H9 (cell line): Measurements from ENCODE around the gene ASTN2. TPM values are rescaled to one million over a fixed set of nuclear protein-coding genes. Genes with fewer than 3 reads are reported as not detected.

Source experiments
- DNase-seq: peaks from one replicate; pipeline ENCODE4 v3.0.0-alpha.2; 2017
- H2AFZ ChIP-seq: one replicate; pipeline ENCODE4 v1.6.1; 2013; ENCODE audit warnings: mild to moderate bottlenecking, low read length, control low read depth, moderate library complexity
- H2AK5ac ChIP-seq: 2 replicates; pipeline ENCODE4 v1.6.1; 2013; ENCODE audit warnings: low read length, control low read depth, mixed read lengths; ENCODE audit not compliant: insufficient read length
- H2BK120ac ChIP-seq: one replicate; pipeline ENCODE4 v1.6.1; 2013; ENCODE audit warnings: low read depth, mild to moderate bottlenecking, low read length, control low read depth, inconsistent platforms; ENCODE audit not compliant: poor library complexity, severe bottlenecking
- H2BK12ac ChIP-seq: 2 replicates; pipeline ENCODE4 v1.6.1; 2013; ENCODE audit warnings: low read length, control low read depth, mixed read lengths, low read depth; ENCODE audit not compliant: insufficient read length
- H2BK15ac ChIP-seq: 2 replicates; pipeline ENCODE4 v1.6.1; 2013; ENCODE audit warnings: low read depth, low read length, control low read depth
- H2BK20ac ChIP-seq: one replicate; pipeline ENCODE4 v1.6.1; 2013; ENCODE audit warnings: low read depth, mild to moderate bottlenecking, low read length, control low read depth, inconsistent platforms; ENCODE audit not compliant: poor library complexity, severe bottlenecking
- H2BK5ac ChIP-seq: 2 replicates; pipeline ENCODE4 v1.6.1; 2013; ENCODE audit warnings: low read length, control low read depth, mixed read lengths; ENCODE audit not compliant: insufficient read length
- H3K14ac ChIP-seq: 2 replicates; pipeline ENCODE4 v1.6.1; 2013; ENCODE audit warnings: low read length, control low read depth; ENCODE audit not compliant: insufficient read depth
- H3K18ac ChIP-seq: 2 replicates; pipeline ENCODE4 v1.6.1; 2013; ENCODE audit warnings: low read depth, mild to moderate bottlenecking, mixed read lengths, low read length, control low read depth; ENCODE audit not compliant: insufficient read length
- H3K23ac ChIP-seq: 2 replicates; pipeline ENCODE4 v1.6.1; 2013; ENCODE audit warnings: low read length, control low read depth, mixed read lengths, low read depth; ENCODE audit not compliant: insufficient read length
- H3K23me2 ChIP-seq: 2 replicates; pipeline ENCODE4 v1.6.1; 2013; ENCODE audit warnings: low read depth, mild to moderate bottlenecking, mixed read lengths, low read length, control low read depth; ENCODE audit not compliant: insufficient read length, poor library complexity, severe bottlenecking
- H3K27ac ChIP-seq: 2 replicates; pipeline ENCODE4 v1.5.1; 2013; ENCODE audit warnings: low read length, control low read depth, mixed read lengths, low read depth; ENCODE audit not compliant: insufficient read length
- H3K27me3 ChIP-seq: 2 replicates; pipeline ENCODE4 v1.6.1; 2013; ENCODE audit warnings: low read length, control low read depth, inconsistent platforms; ENCODE audit not compliant: insufficient read depth
- H3K4ac ChIP-seq: 2 replicates; pipeline ENCODE4 v1.6.1; 2013; ENCODE audit warnings: low read depth, mild to moderate bottlenecking, control low read depth, inconsistent platforms, low read length, moderate library complexity
- H3K4me1 ChIP-seq: 2 replicates; pipeline ENCODE4 v1.6.1; 2013; ENCODE audit warnings: low read length, control low read depth, inconsistent platforms; ENCODE audit not compliant: insufficient read depth
- H3K4me2 ChIP-seq: 2 replicates; pipeline ENCODE4 v1.6.1; 2013; ENCODE audit warnings: low read length, control low read depth, mixed read lengths; ENCODE audit not compliant: insufficient read length, insufficient read depth
- H3K56ac ChIP-seq: 2 replicates; pipeline ENCODE4 v1.6.1; 2013; ENCODE audit warnings: low read depth, mild to moderate bottlenecking, mixed read lengths, low read length, control low read depth; ENCODE audit not compliant: insufficient read length
- H3K79me1 ChIP-seq: 2 replicates; pipeline ENCODE4 v1.6.1; 2013; ENCODE audit warnings: low read depth, mild to moderate bottlenecking, moderate library complexity, low read length, control low read depth, inconsistent platforms; ENCODE audit not compliant: insufficient read depth, poor library complexity, severe bottlenecking
- H3K79me2 ChIP-seq: 2 replicates; pipeline ENCODE4 v1.6.1; 2013; ENCODE audit warnings: low read length, control low read depth, inconsistent platforms; ENCODE audit not compliant: insufficient read depth
- H3K9ac ChIP-seq: 2 replicates; pipeline ENCODE4 v1.6.1; 2013; ENCODE audit warnings: low read length, control low read depth, mixed read lengths; ENCODE audit not compliant: insufficient read length; ENCODE audit errors: extremely low read depth
- H3K9me3 ChIP-seq: one replicate; pipeline ENCODE4 v1.6.1; 2013; ENCODE audit warnings: low read depth, low read length, inconsistent platforms; ENCODE audit not compliant: control insufficient read depth
- H3T11ph ChIP-seq: one replicate; pipeline ENCODE4 v1.6.1; 2013; ENCODE audit warnings: mild to moderate bottlenecking, low read length, control low read depth, inconsistent platforms
- H4K20me1 ChIP-seq: one replicate; pipeline ENCODE4 v1.6.1; 2013; ENCODE audit not compliant: control insufficient read depth, insufficient read length, insufficient read depth
- H4K5ac ChIP-seq: 2 replicates; pipeline ENCODE4 v1.6.1; 2013; ENCODE audit warnings: low read depth, mild to moderate bottlenecking, mixed read lengths, low read length, control low read depth; ENCODE audit not compliant: insufficient read length
- H4K8ac ChIP-seq: replicated peaks from 2 replicates; pipeline ENCODE4 v1.6.1; 2013; ENCODE audit warnings: low read length, control low read depth, mixed read lengths, low read depth; ENCODE audit not compliant: insufficient read length
- H4K91ac ChIP-seq: 2 replicates; pipeline ENCODE4 v1.6.1; 2013; ENCODE audit warnings: low read depth, mild to moderate bottlenecking, moderate library complexity, mixed read lengths, low read length, control low read depth; ENCODE audit not compliant: insufficient read length
- H3K27ac Mint-ChIP-seq, 3 experiments: 2 replicates in 2 of 3; 3 replicates in 1 of 3; pipeline ENCODE4 v1.8.0; 2020 to 2021; ENCODE audit warnings: mixed read lengths in 3 of 3, mild to moderate bottlenecking in 1 of 3, moderate library complexity in 1 of 3
- H3K27me3 Mint-ChIP-seq: 2 replicates; pipeline ENCODE4 v1.8.0; 2021; ENCODE audit warnings: low read depth, mild to moderate bottlenecking, moderate library complexity, mixed read lengths
- H3K36me3 Mint-ChIP-seq, 3 experiments: 2 replicates in 2 of 3; 3 replicates in 1 of 3; pipeline ENCODE4 v1.8.0; 2020 to 2021; ENCODE audit warnings: low read depth in 3 of 3, mixed read lengths in 3 of 3; ENCODE audit not compliant: insufficient read depth in 1 of 3
- H3K4me1 Mint-ChIP-seq, 2 experiments: 2 replicates each; pipeline ENCODE4 v1.8.0; 2020; ENCODE audit warnings: mixed read lengths in 2 of 2
- H3K4me3 Mint-ChIP-seq, 2 experiments: 2 replicates in 1 of 2; 3 replicates in 1 of 2; pipeline ENCODE4 v1.8.0; 2020 to 2021; ENCODE audit warnings: mild to moderate bottlenecking in 2 of 2, mixed read lengths in 2 of 2, moderate library complexity in 1 of 2
- H3K9me3 Mint-ChIP-seq, 2 experiments: 2 replicates in 1 of 2; 3 replicates in 1 of 2; pipeline ENCODE4 v1.8.0; 2020; ENCODE audit warnings: mild to moderate bottlenecking in 2 of 2, mixed read lengths in 2 of 2, moderate library complexity in 1 of 2
- CTCF ChIP-seq: fragments of 200-600 bp; sonication (generic); conservative IDR thresholded peaks from 3 replicates; pipeline ENCODE4 v1.8.0; 2021; ENCODE audit warnings: antibody characterized with exemption, mild to moderate bottlenecking
- WGBS: extraction: QIAGEN DNeasy Blood & Tissue Kit; methylation state at CpG from one replicate; pipeline ENCODE4 v1.1.7; 2013; ENCODE audit warnings: missing lambda C conversion rate, low lambda C conversion rate, mixed read lengths; ENCODE audit not compliant: insufficient read length; ENCODE audit errors: extremely low coverage; 5-methylcytosine and 5-hydroxymethylcytosine counted together
- total RNA-seq: library from RNA; stranded (reverse); gene quantifications from 2 replicates; pipeline ENCODE4 v1.2.1, GENCODE V29; 2021

ASTN2 gene
- total RNA-seq, 1 experiment from 2014 or later: 9.7 TPM

GRCh38 chr9:116849721-116850120 is 565.1 kb downstream of the ASTN2 start:
- no peak overlapping the region for H3K4me3 Mint-ChIP-seq
- no peaks in the 10 kb centered on the region for H3K9me3 Mint-ChIP-seq
- Histone ChIP-seq H2BK120ac (no peak overlapping the region), H4K20me1 (no peaks in the 10 kb centered on the region), H3K4ac (no peak overlapping the region), H3K4me2 (no peak overlapping the region), H3K27ac (no peak overlapping the region), H3K79me2 (no peaks in the 10 kb centered on the region), H3K27me3 (no peaks in the 10 kb centered on the region), H3K4me1 (no peaks in the 10 kb centered on the region), H3K23ac (no peak overlapping the region), H3K9ac (no peak overlapping the region), H2AK5ac (no peak overlapping the region), H3K23me2 (no peaks in the 10 kb centered on the region), H3T11ph (no peak overlapping the region), H3K14ac (no peak overlapping the region), H2AFZ (no peak overlapping the region), H3K56ac (no peak overlapping the region), H3K79me1 (no peaks in the 10 kb centered on the region), H2BK5ac (no peak overlapping the region), H3K18ac (no peak overlapping the region), H3K9me3 (no peaks in the 10 kb centered on the region), H4K91ac (no peak overlapping the region), H2BK12ac (no peak overlapping the region), H2BK20ac (no peak overlapping the region), H2BK15ac (no peak overlapping the region), H4K8ac (no peak overlapping the region), H4K5ac (no peak overlapping the region)
- no peak overlapping the region; a peak in 1 of 7 replicates for H3K27ac Mint-ChIP-seq
- H3K27me3 Mint-ChIP-seq: no peaks in the 10 kb centered on the region; the same call in 1 of the 2 replicates
- no peak for TF ChIP-seq CTCF
- H3K36me3 Mint-ChIP-seq: no peaks in the 10 kb centered on the region
- H3K4me1 Mint-ChIP-seq: no peaks in the 10 kb centered on the region
- no CpG with 5 or more reads among the region's 3 CpGs for WGBS
- DNase-seq: no peak
